Lower leg skin (tissue), 4 donors: ENCODE results near the gene SLC25A29. TPM values are rescaled to one million over a fixed set of nuclear protein-coding genes. Genes with fewer than 3 reads are reported as not detected.
"Not testable (repeated sequence)": the region's sequence is repeated elsewhere in the genome, so short reads cannot be mapped to it uniquely, and the experiment has no call there.

ENCODE experiments used
- DNase-seq, 2 donors: peaks; one replicate each; pipeline ENCODE4 v3.0.0-alpha.2; 2019; ENCODE audit warnings: low spot score in 2 of 2
- H3K4me3 ChIP-seq: fragments of 200-600 bp; sonication (generic); 2 replicates; pipeline ENCODE4 v1.5.1; 2017; ENCODE audit warnings: mild to moderate bottlenecking, low read depth; ENCODE audit not compliant: poor library complexity, severe bottlenecking
- POLR2A ChIP-seq, 2 donors: fragments of 450-650 bp; IDR thresholded peaks; one replicate each; pipeline ENCODE4 v1.6.1; 2016 to 2017; ENCODE audit warnings: antibody characterized with exemption in 2 of 2, mild to moderate bottlenecking in 1 of 2, moderate library complexity in 1 of 2
- WGBS, 2 donors: methylation state at CpG; one replicate each; pipeline ENCODE4 v1.1.5; 2018; 5-methylcytosine and 5-hydroxymethylcytosine counted together
- intact Hi-C: fragments of 100-400 bp; cut with DNase I; formaldehyde crosslinking; loops from one replicate; pipeline ENCODE4 v1.15.0; 2023; ENCODE audit warnings: low total_unique reads
- total RNA-seq, 4 donors: library from RNA; depleted of rRNA; stranded (reverse); fragments of >200 nt; gene quantifications; one replicate each; pipeline ENCODE4 v1.1.0, GENCODE V29; 2016
- TF ChIP-seq, protein P1 (sequence below), 3 donors: fragments of 450-650 bp; IDR thresholded peaks; one replicate each; pipeline ENCODE4 v1.5.1; 2016; ENCODE audit warnings: antibody characterized with exemption in 3 of 3, mild to moderate bottlenecking in 3 of 3, moderate library complexity in 2 of 3

Gene SLC25A29
- total RNA-seq, 4 donors from 2014 or later: 98.5 to 166 (median 134) TPM

GRCh38 chr14:100309028-100309737 lies 2.9 kb upstream of the SLC25A29 start:
- no peak overlapping the region for H3K4me3 ChIP-seq
- intact Hi-C loops: no loop called here
- TF ChIP-seq POLR2A (IDR thresholded peaks at IDR 0.05): no peak
- TF ChIP-seq, protein P1, sequence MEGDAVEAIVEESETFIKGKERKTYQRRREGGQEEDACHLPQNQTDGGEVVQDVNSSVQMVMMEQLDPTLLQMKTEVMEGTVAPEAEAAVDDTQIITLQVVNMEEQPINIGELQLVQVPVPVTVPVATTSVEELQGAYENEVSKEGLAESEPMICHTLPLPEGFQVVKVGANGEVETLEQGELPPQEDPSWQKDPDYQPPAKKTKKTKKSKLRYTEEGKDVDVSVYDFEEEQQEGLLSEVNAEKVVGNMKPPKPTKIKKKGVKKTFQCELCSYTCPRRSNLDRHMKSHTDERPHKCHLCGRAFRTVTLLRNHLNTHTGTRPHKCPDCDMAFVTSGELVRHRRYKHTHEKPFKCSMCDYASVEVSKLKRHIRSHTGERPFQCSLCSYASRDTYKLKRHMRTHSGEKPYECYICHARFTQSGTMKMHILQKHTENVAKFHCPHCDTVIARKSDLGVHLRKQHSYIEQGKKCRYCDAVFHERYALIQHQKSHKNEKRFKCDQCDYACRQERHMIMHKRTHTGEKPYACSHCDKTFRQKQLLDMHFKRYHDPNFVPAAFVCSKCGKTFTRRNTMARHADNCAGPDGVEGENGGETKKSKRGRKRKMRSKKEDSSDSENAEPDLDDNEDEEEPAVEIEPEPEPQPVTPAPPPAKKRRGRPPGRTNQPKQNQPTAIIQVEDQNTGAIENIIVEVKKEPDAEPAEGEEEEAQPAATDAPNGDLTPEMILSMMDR (IDR thresholded peaks at IDR 0.05): no peak
- 60 to 80% methylated on average over 8 of the region's 8 CpGs for WGBS, 2 donors
- no peak for DNase-seq

GRCh38 chr14:100308427-100308792 lies 2.2 kb upstream of the SLC25A29 start:
- WGBS, 2 donors: 81 to 82% methylated on average over 6 of the region's 6 CpGs
- intact Hi-C loops, DNase-seq, H3K4me3 ChIP-seq: not testable (repeated sequence)

- no peak for TF ChIP-seq POLR2A (IDR thresholded peaks at IDR 0.05)
- TF ChIP-seq, protein P1 (IDR thresholded peaks at IDR 0.05): no peak
- no peak overlapping the region for H3K4me3 ChIP-seq
- no peak for DNase-seq
- intact Hi-C loops: no loop called here
- WGBS, 2 donors: 76 to 84% methylated on average over 4 to 5 of the region's 5 CpGs
Measured at GRCh38 chr14:100307766-100308426, 1.7 kb upstream of the SLC25A29 start.

GRCh38 chr14:100306998-100307765 lies 938 bp upstream of the SLC25A29 start:
- DNase-seq: peak in 1 of 2 donors; percentile 90
- intact Hi-C loops: no loop called here

GRCh38 chr14:100305324-100306100 lies 732 bp downstream of the SLC25A29 start:
- TF ChIP-seq, protein P1 (IDR thresholded peaks at IDR 0.05): no peak
- no peak for TF ChIP-seq POLR2A (IDR thresholded peaks at IDR 0.05)
- WGBS, 2 donors: 1% methylated on average over 30 to 65 of the region's 65 CpGs
- DNase-seq: peak in 1 of 2 donors; percentile 92
- intact Hi-C loops: no loop called here
- H3K4me3 ChIP-seq: peak overlapping the region; percentile 77

More at GRCh38 chr14:100306998-100307765, 938 bp upstream of the SLC25A29 start:
- peak overlapping the region; percentile 77 for H3K4me3 ChIP-seq
- WGBS, 2 donors: 10 to 17% methylated on average over 37 to 46 of the region's 49 CpGs
- TF ChIP-seq POLR2A (IDR thresholded peaks at IDR 0.05): no peak
- TF ChIP-seq, protein P1 (IDR thresholded peaks at IDR 0.05): no peak
